CD14-positive monocyte (primary cell): ENCODE data around the gene HOXB5. TPM values are rescaled to one million over a fixed set of nuclear protein-coding genes. Genes with fewer than 3 reads are reported as not detected.

Source experiments
- DNase-seq, 3 donors: peaks; one replicate each; pipeline ENCODE4 v3.0.0-alpha.2; 2011 to 2022
- H2AFZ ChIP-seq: 2 replicates; pipeline ENCODE4 v1.6.0; 2012; ENCODE audit warnings: mild to moderate bottlenecking, low read depth, low read length, inconsistent platforms; ENCODE audit not compliant: insufficient read depth, poor library complexity, severe bottlenecking
- H3K27ac ChIP-seq, 2 donors: 1 replicate in 1 of 2; 2 replicates in 1 of 2; pipeline ENCODE4 v1.5.1; 2012 to 2013; ENCODE audit warnings: low read length in 2 of 2, control low read depth in 1 of 2, inconsistent platforms in 1 of 2, low read depth in 1 of 2, mild to moderate bottlenecking in 1 of 2
- H3K27me3 ChIP-seq, 2 donors: one replicate each; pipeline versions ENCODE4 v1.6.0 to v1.6.1; 2011 to 2013; ENCODE audit warnings: low read length in 2 of 2; ENCODE audit not compliant: control insufficient read depth in 2 of 2, insufficient read depth in 2 of 2
- H3K36me3 ChIP-seq, 2 donors: replicated peaks in 1 of 2; 1 replicate in 1 of 2; 2 replicates in 1 of 2; pipeline versions ENCODE4 v1.5.1 to v1.6.1; 2012 to 2013; ENCODE audit warnings: low read length in 2 of 2, control low read depth in 1 of 2, inconsistent platforms in 1 of 2, mild to moderate bottlenecking in 1 of 2; ENCODE audit not compliant: insufficient read depth in 2 of 2, control insufficient read depth in 1 of 2
- H3K4me1 ChIP-seq, 2 donors: 1 replicate in 1 of 2; 2 replicates in 1 of 2; pipeline versions ENCODE4 v1.5.1 to v1.6.1; 2012 to 2013; ENCODE audit warnings: low read length in 2 of 2, control low read depth in 1 of 2, inconsistent platforms in 1 of 2, mild to moderate bottlenecking in 1 of 2, moderate library complexity in 1 of 2; ENCODE audit not compliant: insufficient read depth in 2 of 2, control insufficient read depth in 1 of 2
- H3K4me2 ChIP-seq: replicated peaks from 2 replicates; pipeline ENCODE3; 2012; ENCODE audit warnings: low read length, moderate library complexity, mild to moderate bottlenecking; ENCODE audit not compliant: poor library complexity, severe bottlenecking; ENCODE audit errors: extremely low read depth
- H3K4me3 ChIP-seq, 3 experiments: fragments of 200-600 bp in 1 of 3; sonication (generic) in 1 of 3; replicated peaks in 1 of 3; 1 replicate in 2 of 3; 2 replicates in 1 of 3; pipeline ENCODE4 v1.5.1; 2011 to 2013; ENCODE audit warnings: low read length in 3 of 3, mild to moderate bottlenecking in 3 of 3, control low read depth in 2 of 3, low read depth in 2 of 3, inconsistent platforms in 1 of 3, moderate library complexity in 1 of 3
- H3K79me2 ChIP-seq: 2 replicates; pipeline ENCODE4 v1.6.0; 2012; ENCODE audit warnings: mild to moderate bottlenecking, control low read depth, inconsistent platforms, low read length, moderate library complexity; ENCODE audit not compliant: insufficient read depth
- H3K9ac ChIP-seq: 2 replicates; pipeline ENCODE4 v1.6.0; 2017; ENCODE audit warnings: low read length, mild to moderate bottlenecking; ENCODE audit not compliant: insufficient read depth, poor library complexity, severe bottlenecking
- H3K9me3 ChIP-seq, 2 donors: replicated peaks in 1 of 2; 1 replicate in 1 of 2; 2 replicates in 1 of 2; pipeline versions ENCODE4 v1.5.1 to v1.6.1; 2012 to 2013; ENCODE audit warnings: low read length in 2 of 2, control low read depth in 1 of 2; ENCODE audit not compliant: control insufficient read depth in 1 of 2, insufficient read depth in 1 of 2
- H4K20me1 ChIP-seq: 2 replicates; pipeline ENCODE4 v1.6.0; 2012; ENCODE audit warnings: mild to moderate bottlenecking, low read length, control low read depth, moderate library complexity; ENCODE audit not compliant: insufficient read depth
- H3K27ac Mint-ChIP-seq, 7 donors: one replicate each; pipeline ENCODE4 v1.8.0; 2020; ENCODE audit warnings: mild to moderate bottlenecking in 7 of 7, mixed read lengths in 7 of 7, moderate library complexity in 6 of 7, inconsistent platforms in 2 of 7
- H3K27me3 Mint-ChIP-seq, 3 donors: one replicate each; pipeline ENCODE4 v1.8.0; 2021 to 2022; ENCODE audit warnings: low read depth in 3 of 3, mild to moderate bottlenecking in 3 of 3, mixed read lengths in 3 of 3, moderate library complexity in 3 of 3, inconsistent platforms in 1 of 3
- H3K36me3 Mint-ChIP-seq, 2 donors: one replicate each; pipeline ENCODE4 v1.8.0; 2020; ENCODE audit warnings: mixed read lengths in 2 of 2, inconsistent platforms in 1 of 2, mild to moderate bottlenecking in 1 of 2
- H3K4me1 Mint-ChIP-seq: one replicate; pipeline ENCODE4 v1.8.0; 2020; ENCODE audit warnings: mild to moderate bottlenecking, mixed read lengths
- H3K4me3 Mint-ChIP-seq, 2 donors: one replicate each; pipeline ENCODE4 v1.8.0; 2020; ENCODE audit warnings: mild to moderate bottlenecking in 2 of 2, mixed read lengths in 2 of 2, moderate library complexity in 1 of 2
- H3K9me3 Mint-ChIP-seq, 7 donors: one replicate each; pipeline ENCODE4 v1.8.0; 2020 to 2022; ENCODE audit warnings: mixed read lengths in 7 of 7, mild to moderate bottlenecking in 6 of 7, moderate library complexity in 6 of 7, inconsistent platforms in 2 of 7
- CTCF ChIP-seq: fragments of 200-600 bp; IDR thresholded peaks from one replicate; pipeline ENCODE4 v1.8.0; 2022; ENCODE audit warnings: antibody characterized with exemption, mild to moderate bottlenecking
- WGBS: methylation state at CpG from one replicate; pipeline ENCODE4 v1.1.5; 2013; ENCODE audit warnings: missing lambda C conversion rate; ENCODE audit not compliant: insufficient coverage; 5-methylcytosine and 5-hydroxymethylcytosine counted together
- intact Hi-C, 2 donors: fragments of 100-400 bp; cut with micrococcal nuclease; formaldehyde crosslinking; loops; one replicate each; pipeline versions ENCODE4 v1.15.0 to v1.15.1; 2023
- polyA plus RNA-seq, 3 donors: library from polyadenylated mRNA; depleted of rRNA in 1 of 3; unstranded in 2 of 3; stranded (reverse) in 1 of 3; fragments of 300-500 nt in 2 of 3; fragments of >200 nt in 1 of 3; fragmentation: Illumina TruSeq in 2 of 3; gene quantifications; 1 replicate in 2 of 3; 2 replicates in 1 of 3; pipeline ENCODE4 v1.2.3, GENCODE V29; 2012 to 2021

HOXB5 gene
- polyA plus RNA-seq, 3 donors = not detected

- Histone ChIP-seq H3K4me1 (peaks cover 30 to 44% of the 10 kb centered on the region in 2 donors), H3K4me2 (no peak overlapping the region), H2AFZ (no peak overlapping the region), H3K4me3 (no peak overlapping the region), H3K27me3 (peaks cover 91 to 99% of the 10 kb centered on the region in 2 donors), H3K9ac (no peak overlapping the region), H4K20me1 (no peaks in the 10 kb centered on the region), H3K27ac (no peak overlapping the region), H3K9me3 (peaks cover 0 to 20% of the 10 kb centered on the region in 2 donors), H3K79me2 (no peaks in the 10 kb centered on the region), H3K36me3 (no peaks in the 10 kb centered on the region)
- no peak for TF ChIP-seq CTCF
- peaks cover 0 to 30% (median 16%) of the 10 kb centered on the region in 7 donors for H3K9me3 Mint-ChIP-seq
- H3K27me3 Mint-ChIP-seq = peaks cover 99 to 100% (median 100%) of the 10 kb centered on the region in 3 donors
- DNase-seq = no peak
- peaks cover 50% of the 10 kb centered on the region for H3K4me1 Mint-ChIP-seq
- no peak overlapping the region for H3K27ac Mint-ChIP-seq
- WGBS = 47% methylated on average over 2 of the region's 5 CpGs
- peak overlapping the region in 1 of 2 donors; percentile 99 for H3K4me3 Mint-ChIP-seq
- intact Hi-C loops = no loop called here
- H3K36me3 Mint-ChIP-seq = peaks cover 11 to 44% of the 10 kb centered on the region in 2 donors
Measured at GRCh38 chr17:48587276-48588073, 6.1 kb downstream of the HOXB5 start.

DNA sequence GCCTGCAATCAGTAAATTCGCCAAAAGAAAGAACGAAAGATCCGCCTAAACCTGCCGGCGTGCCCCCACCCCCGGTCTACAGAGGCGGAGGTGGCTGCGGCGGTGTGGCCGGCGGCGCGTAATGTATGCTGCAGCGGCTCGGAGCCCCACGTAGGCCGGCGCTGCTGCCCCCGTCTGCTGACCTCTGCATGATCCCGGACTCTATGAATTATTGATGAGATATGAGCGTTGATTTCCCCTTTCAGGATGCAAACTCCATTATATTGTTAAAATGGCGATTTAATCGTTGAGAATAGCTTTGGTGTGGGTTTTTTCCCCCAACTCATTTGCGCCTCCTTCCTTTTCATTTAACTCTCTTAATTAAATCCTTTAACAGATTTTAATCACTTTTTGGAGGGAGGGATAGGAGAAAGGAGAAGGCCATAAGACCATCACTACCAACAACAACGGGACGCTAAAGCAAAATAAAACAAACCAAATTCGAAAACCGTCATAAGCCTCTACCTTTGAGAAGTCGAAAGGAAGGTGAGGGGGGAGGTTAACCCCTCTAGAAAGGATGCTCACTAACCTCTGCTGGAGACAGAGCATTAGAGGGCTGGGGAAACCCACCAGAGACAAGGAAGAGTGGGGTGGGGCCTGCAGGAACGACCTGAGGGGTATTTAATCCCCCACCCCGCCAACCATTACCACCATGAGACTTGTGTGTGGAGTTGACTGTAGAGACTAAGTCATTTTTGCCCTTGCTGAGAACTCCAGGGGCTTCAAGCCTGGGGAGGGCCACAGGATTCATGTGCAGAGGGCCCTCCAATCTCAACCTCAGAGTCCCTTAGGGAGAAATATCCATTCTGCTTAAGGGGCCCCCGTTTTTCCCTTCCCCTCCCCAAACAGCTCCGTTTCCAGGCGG is 7.0 kb downstream of the HOXB5 start:
- H3K27ac Mint-ChIP-seq = no peak overlapping the region
- H3K79me2 ChIP-seq = no peaks in the 10 kb centered on the region
- peaks cover 0 to 33% (median 18%) of the 10 kb centered on the region in 7 donors for H3K9me3 Mint-ChIP-seq
- no peaks in the 10 kb centered on the region for H3K36me3 ChIP-seq
- peak overlapping the region; percentile 97 to 99 for H3K4me3 Mint-ChIP-seq
- peaks cover 32 to 52% of the 10 kb centered on the region in 2 donors for H3K4me1 ChIP-seq
- H3K4me1 Mint-ChIP-seq = peaks cover 56% of the 10 kb centered on the region
- peaks cover 0 to 22% of the 10 kb centered on the region in 2 donors for H3K9me3 ChIP-seq
- H3K27me3 ChIP-seq = peaks cover 90 to 99% of the 10 kb centered on the region in 2 donors
- H3K4me3 ChIP-seq = peak overlapping the region; percentile 51 to 83 (median 70)
- H2AFZ ChIP-seq = peak overlapping the region; percentile 78
- H3K9ac ChIP-seq = no peak overlapping the region
- peak overlapping the region; percentile 95 for H3K4me2 ChIP-seq
- TF ChIP-seq CTCF = no peak
- intact Hi-C loops = no loop called here
- no peaks in the 10 kb centered on the region for H4K20me1 ChIP-seq
- DNase-seq = no peak
- peaks cover 98 to 100% (median 99%) of the 10 kb centered on the region in 3 donors for H3K27me3 Mint-ChIP-seq
- H3K36me3 Mint-ChIP-seq = peaks cover 11 to 43% of the 10 kb centered on the region in 2 donors
- 1% methylated on average over 13 of the region's 34 CpGs for WGBS
- H3K27ac ChIP-seq = no peak overlapping the region
